Liver (tissue), 9 donors: ENCODE data around the gene ADCY2. TPM values are rescaled to one million over a fixed set of nuclear protein-coding genes. Genes with fewer than 3 reads are reported as not detected.

Experiments
- DNase-seq: peaks from one replicate; pipeline ENCODE4 v3.0.0-alpha.2; 2017; ENCODE audit warnings: low spot score
- H3K27ac ChIP-seq, 2 donors: one replicate each; pipeline ENCODE4 v1.7.0; 2013; ENCODE audit warnings: inconsistent platforms in 2 of 2, low read length in 2 of 2, control low read depth in 1 of 2, low read depth in 1 of 2, mild to moderate bottlenecking in 1 of 2
- H3K27me3 ChIP-seq, 4 donors: one replicate each; pipeline versions ENCODE4 v1.6.1 to v1.7.0; 2013; ENCODE audit warnings: low read length in 3 of 4, inconsistent platforms in 1 of 4, mild to moderate bottlenecking in 1 of 4, moderate library complexity in 1 of 4; ENCODE audit not compliant: control insufficient read depth in 4 of 4, insufficient read depth in 4 of 4
- H3K36me3 ChIP-seq, 4 donors: one replicate each; pipeline versions ENCODE4 v1.6.1 to v1.7.0; 2013; ENCODE audit warnings: low read length in 3 of 4, mild to moderate bottlenecking in 3 of 4, low read depth in 1 of 4, moderate library complexity in 1 of 4; ENCODE audit not compliant: control insufficient read depth in 4 of 4, insufficient read depth in 3 of 4
- H3K4me1 ChIP-seq, 4 donors: one replicate each; pipeline versions ENCODE4 v1.6.1 to v1.7.0; 2013; ENCODE audit warnings: low read length in 3 of 4, mild to moderate bottlenecking in 3 of 4, moderate library complexity in 1 of 4; ENCODE audit not compliant: control insufficient read depth in 4 of 4, insufficient read depth in 4 of 4
- H3K4me3 ChIP-seq, 3 donors: one replicate each; pipeline versions ENCODE4 v1.6.1 to v1.7.0; 2013; ENCODE audit warnings: low read length in 3 of 3, control low read depth in 1 of 3, low read depth in 1 of 3, mild to moderate bottlenecking in 1 of 3
- H3K9ac ChIP-seq, 2 donors: one replicate each; pipeline ENCODE4 v1.7.0; 2013; ENCODE audit warnings: low read length in 2 of 2, mild to moderate bottlenecking in 2 of 2, moderate library complexity in 2 of 2, control low read depth in 1 of 2, low read depth in 1 of 2
- H3K9me3 ChIP-seq, 4 donors: one replicate each; pipeline versions ENCODE4 v1.6.1 to v1.7.0; 2013; ENCODE audit warnings: low read length in 3 of 4; ENCODE audit not compliant: control insufficient read depth in 4 of 4
- ATF3 ChIP-seq: IDR thresholded peaks from 2 replicates; pipeline ENCODE4 v1.6.1; 2016; ENCODE audit warnings: antibody characterized with exemption
- EGR1 ChIP-seq, 2 donors: IDR thresholded peaks; 2 replicates each; pipeline ENCODE4 v1.6.1; 2016 to 2018; ENCODE audit warnings: antibody characterized with exemption in 2 of 2, low read depth in 2 of 2
- FOXA1 ChIP-seq: IDR thresholded peaks from 2 replicates; pipeline ENCODE4 v1.6.1; 2016; ENCODE audit warnings: antibody characterized with exemption
- FOXA2 ChIP-seq: IDR thresholded peaks from 2 replicates; pipeline ENCODE4 v1.6.1; 2016; ENCODE audit warnings: antibody characterized with exemption
- GABPA ChIP-seq, 2 donors: IDR thresholded peaks in 1 of 2; conservative IDR thresholded peaks in 1 of 2; 2 replicates each; pipeline ENCODE4 v1.6.1; 2016; ENCODE audit warnings: antibody characterized with exemption in 2 of 2, mild to moderate bottlenecking in 1 of 2, moderate library complexity in 1 of 2
- HNF4A ChIP-seq, 2 donors: conservative IDR thresholded peaks; 2 replicates each; pipeline ENCODE4 v1.6.1; 2016; ENCODE audit warnings: antibody characterized with exemption in 2 of 2, mild to moderate bottlenecking in 2 of 2
- HNF4G ChIP-seq: IDR thresholded peaks from 2 replicates; pipeline ENCODE4 v1.6.1; 2016; ENCODE audit warnings: antibody characterized with exemption
- JUND ChIP-seq, 2 donors: IDR thresholded peaks; 2 replicates each; pipeline ENCODE4 v1.6.1; 2016; ENCODE audit warnings: antibody characterized with exemption in 2 of 2
- MAX ChIP-seq: IDR thresholded peaks from 2 replicates; pipeline ENCODE4 v1.6.1; 2016; ENCODE audit warnings: antibody characterized with exemption
- NR2F2 ChIP-seq: IDR thresholded peaks from 2 replicates; pipeline ENCODE4 v1.6.1; 2016; ENCODE audit warnings: antibody characterized with exemption
- RXRA ChIP-seq, 2 donors: IDR thresholded peaks; 2 replicates each; pipeline ENCODE4 v1.6.1; 2017 to 2018; ENCODE audit warnings: antibody characterized with exemption in 2 of 2, mild to moderate bottlenecking in 1 of 2
- SP1 ChIP-seq: IDR thresholded peaks from 2 replicates; pipeline ENCODE4 v1.6.1; 2018; ENCODE audit warnings: antibody characterized with exemption, mild to moderate bottlenecking
- TAF1 ChIP-seq: conservative IDR thresholded peaks from 2 replicates; pipeline ENCODE4 v1.6.1; 2016; ENCODE audit warnings: antibody characterized with exemption, mild to moderate bottlenecking
- YY1 ChIP-seq: IDR thresholded peaks from 2 replicates; pipeline ENCODE4 v1.6.1; 2016; ENCODE audit warnings: antibody characterized with exemption, mild to moderate bottlenecking
- ZBTB33 ChIP-seq: IDR thresholded peaks from 2 replicates; pipeline ENCODE4 v1.6.1; 2016; ENCODE audit warnings: antibody characterized with exemption
- WGBS: extraction: QIAGEN DNeasy Blood & Tissue Kit; methylation state at CpG from one replicate; pipeline ENCODE4 v1.1.7; 2013; 5-methylcytosine and 5-hydroxymethylcytosine counted together
- polyA plus RNA-seq, 2 donors: library from polyadenylated mRNA; stranded (reverse) in 1 of 2; unstranded in 1 of 2; fragments of 200-250 nt in 1 of 2; fragments of >200 nt in 1 of 2; fragmentation: Nextera tagmentation in 1 of 2; extraction: Ambion mirVana in 1 of 2; gene quantifications; one replicate each; pipeline versions ENCODE4 v1.2.1 to v1.2.3, GENCODE V29; 2013 to 2015
- total RNA-seq, 2 donors: library from RNA; depleted of rRNA; stranded (reverse); fragments of >200 nt; gene quantifications; one replicate each; pipeline ENCODE4 v1.2.3, GENCODE V29; 2014
- donor health status: healthy.
- donor health status: healthy.
- donor health status: healthy.
- donor health status: healthy.
- donor health status: healthy.

ADCY2 gene
- total and polyA plus RNA-seq, 4 donors = not detected

DNA sequence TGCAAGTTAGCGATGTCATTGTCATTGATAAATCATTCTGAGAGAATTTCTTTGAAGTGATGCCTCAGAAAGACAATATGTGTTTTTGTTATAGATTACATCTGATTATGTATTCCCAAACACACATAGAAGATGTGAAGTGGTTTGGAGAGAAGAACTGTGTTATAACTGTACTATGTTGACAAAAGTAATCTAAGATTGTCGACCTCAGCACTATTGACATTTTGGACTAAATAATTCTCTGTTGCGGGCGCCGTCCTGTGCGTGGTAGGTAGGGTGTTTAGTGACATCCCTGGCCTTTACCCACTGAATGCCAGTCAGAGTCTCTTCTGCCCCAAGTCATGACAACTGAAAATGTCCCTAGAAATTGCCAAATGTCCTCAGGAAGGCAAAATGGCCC, 377.2 kb downstream of the ADCY2 start:
- H3K4me3 ChIP-seq = no peak overlapping the region
- no peak overlapping the region for H3K27ac ChIP-seq
- H3K4me1 ChIP-seq = no peaks in the 10 kb centered on the region
- no peak for DNase-seq
- H3K9ac ChIP-seq = no peak overlapping the region
- H3K36me3 ChIP-seq = no peaks in the 10 kb centered on the region
- TF ChIP-seq TAF1 (no peak), JUND (IDR thresholded peaks at IDR 0.05) (no peak), GABPA (IDR thresholded peaks at IDR 0.05 in 1 of 2, conservative IDR thresholded peaks at IDR 0.05 in 1 of 2) (no peak), EGR1 (IDR thresholded peaks at IDR 0.05; ENCODE audit: low read depth in 2 of 2) (no peak), ATF3 (no peak), FOXA2 (no peak), NR2F2 (no peak), YY1 (no peak), ZBTB33 (no peak), SP1 (no peak), HNF4A (conservative IDR thresholded peaks at IDR 0.05) (no peak), FOXA1 (no peak), HNF4G (no peak), MAX (no peak)
- H3K27me3 ChIP-seq = peaks cover 0 to 6% (median under 1%) of the 10 kb centered on the region in 4 donors
- H3K9me3 ChIP-seq = no peaks in the 10 kb centered on the region
- WGBS = 83% methylated on average over 6 of the region's 6 CpGs

DNA sequence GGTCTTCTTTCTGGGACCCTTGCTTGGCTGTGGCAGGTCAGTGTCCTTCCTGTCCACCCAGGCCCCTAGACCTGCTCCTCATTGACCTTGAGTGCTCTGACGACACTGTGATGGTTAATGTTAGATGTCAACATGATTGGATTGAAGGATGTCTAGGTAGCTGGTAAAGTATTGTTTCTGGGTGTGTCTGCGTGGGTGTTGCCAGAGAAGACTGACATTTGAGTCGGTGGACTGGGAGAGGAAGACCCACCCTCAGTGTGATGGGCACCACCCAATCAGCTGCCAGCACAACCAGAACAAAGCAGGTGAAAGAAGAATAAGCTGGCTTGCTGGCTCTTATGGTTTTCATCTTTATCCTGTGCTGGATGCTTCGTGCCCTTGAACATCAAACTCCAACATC, 380.5 kb downstream of the ADCY2 start:
- H3K36me3 ChIP-seq = no peaks in the 10 kb centered on the region
- H3K9me3 ChIP-seq = no peaks in the 10 kb centered on the region
- H3K4me3 ChIP-seq = no peak overlapping the region
- no peaks in the 10 kb centered on the region for H3K4me1 ChIP-seq
- H3K9ac ChIP-seq = no peak overlapping the region
- 74% methylated on average over 4 of the region's 4 CpGs for WGBS
- peaks cover 0 to 10% (median under 1%) of the 10 kb centered on the region in 4 donors for H3K27me3 ChIP-seq
- H3K27ac ChIP-seq = no peak overlapping the region
- no peak for DNase-seq
- TF ChIP-seq ATF3 (no peak), FOXA1 (no peak), YY1 (no peak), JUND (IDR thresholded peaks at IDR 0.05) (no peak), NR2F2 (no peak), GABPA (IDR thresholded peaks at IDR 0.05 in 1 of 2, conservative IDR thresholded peaks at IDR 0.05 in 1 of 2) (no peak), EGR1 (IDR thresholded peaks at IDR 0.05; ENCODE audit: low read depth in 2 of 2) (no peak), RXRA (IDR thresholded peaks at IDR 0.05) (no peak), HNF4A (conservative IDR thresholded peaks at IDR 0.05) (no peak)
